SHP77 (cell line): ENCODE data around the gene FXYD5.
"Not testable (repeated sequence)": the region's sequence is repeated elsewhere in the genome, so short reads cannot be mapped to it uniquely, and the experiment has no call there.

ENCODE experiments used
- DNase-seq, 2 experiments: peaks; one replicate each; lab custom pipeline; 2025; lab: John Stamatoyannopoulos, UW

Gene FXYD5

GRCh38 chr19:35177377-35178274, 23.1 kb downstream of the FXYD5 start:
- no peak for DNase-seq

GRCh38 chr19:35178701-35179100, 24.2 kb downstream of the FXYD5 start:
- DNase-seq = no peak

- no peak for DNase-seq
Measured at GRCh38 chr19:35179830-35180229, 25.3 kb downstream of the FXYD5 start.

- no peak for DNase-seq
Measured at GRCh38 chr19:35181387-35181786, 26.9 kb downstream of the FXYD5 start.

- no peak for DNase-seq
Measured at GRCh38 chr19:35184267-35184666, 29.7 kb downstream of the FXYD5 start.

GRCh38 chr19:35184884-35185283, 30.3 kb downstream of the FXYD5 start:
- DNase-seq = no peak

- no peak for DNase-seq
Measured at GRCh38 chr19:35194012-35194984, 39.8 kb downstream of the FXYD5 start.

- DNase-seq = no peak
Measured at GRCh38 chr19:35195830-35196229, 41.3 kb downstream of the FXYD5 start.

- not testable (repeated sequence) for DNase-seq
Measured at GRCh38 chr19:35196861-35197260, 42.3 kb downstream of the FXYD5 start.

- DNase-seq = no peak
Measured at GRCh38 chr19:35199481-35199880, 44.9 kb downstream of the FXYD5 start.

- no peak for DNase-seq
Measured at GRCh38 chr19:35202722-35203688, 48.5 kb downstream of the FXYD5 start.

GRCh38 chr19:35204799-35205732, 50.5 kb downstream of the FXYD5 start:
- DNase-seq = no peak

GRCh38 chr19:35205733-35206323, 51.3 kb downstream of the FXYD5 start:
- no peak for DNase-seq

GRCh38 chr19:35206379-35206778, 51.8 kb downstream of the FXYD5 start:
- DNase-seq = no peak

GRCh38 chr19:35206855-35207254, 52.3 kb downstream of the FXYD5 start:
- no peak for DNase-seq

- no peak for DNase-seq
Measured at GRCh38 chr19:35207391-35207871, 52.9 kb downstream of the FXYD5 start.

GRCh38 chr19:35208121-35208520, 53.6 kb downstream of the FXYD5 start:
- no peak for DNase-seq

- DNase-seq = no peak
Measured at GRCh38 chr19:35209646-35210045, 55.1 kb downstream of the FXYD5 start.

- no peak for DNase-seq
Measured at GRCh38 chr19:35211545-35212230, 57.2 kb downstream of the FXYD5 start.
